KMS-11 (cell line): ENCODE results near the gene QSER1.

Experiments used
- H2AFZ ChIP-seq: fragments of 200-600 bp; sonication (generic); 2 replicates; pipeline ENCODE4 v1.6.1; 2016; ENCODE audit warnings: antibody characterized with exemption, mixed run types, low read depth
- H3K27ac ChIP-seq: fragments of 200-600 bp; sonication (generic); 2 replicates; pipeline ENCODE4 v1.6.1; 2016; ENCODE audit warnings: mild to moderate bottlenecking, mixed run types
- H3K27me3 ChIP-seq: fragments of 200-600 bp; sonication (generic); 2 replicates; pipeline ENCODE4 v1.6.1; 2017; ENCODE audit warnings: mild to moderate bottlenecking, low read depth, mixed run types, moderate library complexity; ENCODE audit not compliant: insufficient read depth
- H3K36me3 ChIP-seq: fragments of 200-600 bp; sonication (generic); 2 replicates; pipeline ENCODE4 v1.6.1; 2017; ENCODE audit warnings: mild to moderate bottlenecking, mixed run types; ENCODE audit not compliant: insufficient read depth
- H3K4me1 ChIP-seq: fragments of 200-600 bp; sonication (generic); 2 replicates; pipeline ENCODE4 v1.6.1; 2016; ENCODE audit warnings: mild to moderate bottlenecking, low read depth, mixed run types; ENCODE audit not compliant: poor library complexity, severe bottlenecking
- H3K4me2 ChIP-seq: fragments of 200-600 bp; sonication (generic); 2 replicates; pipeline ENCODE4 v1.7.0; 2016; ENCODE audit warnings: mild to moderate bottlenecking, mixed run types
- H3K4me3 ChIP-seq: fragments of 200-600 bp; sonication (generic); IDR thresholded peaks from 2 replicates; pipeline ENCODE4 v1.6.1; 2017; ENCODE audit warnings: low read depth, low read length, mixed read lengths; ENCODE audit not compliant: insufficient read depth
- H3K79me2 ChIP-seq: fragments of 200-600 bp; sonication (generic); 2 replicates; pipeline ENCODE4 v1.6.1; 2016; ENCODE audit warnings: low read depth, mixed run types; ENCODE audit not compliant: insufficient read depth
- H3K9ac ChIP-seq: fragments of 200-600 bp; sonication (generic); 2 replicates; pipeline ENCODE4 v1.6.1; 2016; ENCODE audit warnings: mild to moderate bottlenecking, mixed run types
- H4K20me1 ChIP-seq: fragments of 200-600 bp; sonication (generic); 2 replicates; pipeline ENCODE4 v1.6.1; 2016; ENCODE audit warnings: mild to moderate bottlenecking, mixed run types; ENCODE audit not compliant: insufficient read depth
- TF ChIP-seq, protein P1 (sequence below): fragments of 200-600 bp; sonication (generic); conservative IDR thresholded peaks from 2 replicates; pipeline ENCODE4 v1.6.1; 2017; ENCODE audit warnings: low read depth, mild to moderate bottlenecking, antibody characterized with exemption, low read length, moderate library complexity, mixed read lengths

QSER1 gene

GRCh38 chr11:32894149-32894827 lies 1.7 kb downstream of the QSER1 start:
- Histone ChIP-seq H3K36me3 (no peaks in the 10 kb centered on the region), H3K4me1 (peaks cover 41% of the 10 kb centered on the region), H3K9ac (peak overlapping the region; percentile 95), H3K4me2 (peak overlapping the region; percentile 74), H4K20me1 (peaks cover 16% of the 10 kb centered on the region; the same call in 1 of the 2 replicates), H3K27ac (peak overlapping the region; percentile 84), H3K4me3 (no peak overlapping the region), H3K27me3 (no peaks in the 10 kb centered on the region), H2AFZ (peak overlapping the region; percentile 27; the same call in 1 of the 2 replicates), H3K79me2 (peaks cover 56% of the 10 kb centered on the region)
- TF ChIP-seq, protein P1, sequence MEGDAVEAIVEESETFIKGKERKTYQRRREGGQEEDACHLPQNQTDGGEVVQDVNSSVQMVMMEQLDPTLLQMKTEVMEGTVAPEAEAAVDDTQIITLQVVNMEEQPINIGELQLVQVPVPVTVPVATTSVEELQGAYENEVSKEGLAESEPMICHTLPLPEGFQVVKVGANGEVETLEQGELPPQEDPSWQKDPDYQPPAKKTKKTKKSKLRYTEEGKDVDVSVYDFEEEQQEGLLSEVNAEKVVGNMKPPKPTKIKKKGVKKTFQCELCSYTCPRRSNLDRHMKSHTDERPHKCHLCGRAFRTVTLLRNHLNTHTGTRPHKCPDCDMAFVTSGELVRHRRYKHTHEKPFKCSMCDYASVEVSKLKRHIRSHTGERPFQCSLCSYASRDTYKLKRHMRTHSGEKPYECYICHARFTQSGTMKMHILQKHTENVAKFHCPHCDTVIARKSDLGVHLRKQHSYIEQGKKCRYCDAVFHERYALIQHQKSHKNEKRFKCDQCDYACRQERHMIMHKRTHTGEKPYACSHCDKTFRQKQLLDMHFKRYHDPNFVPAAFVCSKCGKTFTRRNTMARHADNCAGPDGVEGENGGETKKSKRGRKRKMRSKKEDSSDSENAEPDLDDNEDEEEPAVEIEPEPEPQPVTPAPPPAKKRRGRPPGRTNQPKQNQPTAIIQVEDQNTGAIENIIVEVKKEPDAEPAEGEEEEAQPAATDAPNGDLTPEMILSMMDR, result no peak

GRCh38 chr11:32894921-32895320 lies 2.3 kb downstream of the QSER1 start:
- Histone ChIP-seq H2AFZ (no peak overlapping the region), H3K4me2 (peak overlapping the region; percentile 74), H3K27ac (peak overlapping the region; percentile 84; the same call in 1 of the 2 replicates), H3K27me3 (no peaks in the 10 kb centered on the region), H3K4me3 (no peak overlapping the region), H3K4me1 (peaks cover 48% of the 10 kb centered on the region), H3K9ac (peak overlapping the region; percentile 95; the same call in 1 of the 2 replicates), H3K79me2 (peaks cover 62% of the 10 kb centered on the region), H4K20me1 (peaks cover 22% of the 10 kb centered on the region), H3K36me3 (no peaks in the 10 kb centered on the region)
- TF ChIP-seq, protein P1, result no peak

DNA sequence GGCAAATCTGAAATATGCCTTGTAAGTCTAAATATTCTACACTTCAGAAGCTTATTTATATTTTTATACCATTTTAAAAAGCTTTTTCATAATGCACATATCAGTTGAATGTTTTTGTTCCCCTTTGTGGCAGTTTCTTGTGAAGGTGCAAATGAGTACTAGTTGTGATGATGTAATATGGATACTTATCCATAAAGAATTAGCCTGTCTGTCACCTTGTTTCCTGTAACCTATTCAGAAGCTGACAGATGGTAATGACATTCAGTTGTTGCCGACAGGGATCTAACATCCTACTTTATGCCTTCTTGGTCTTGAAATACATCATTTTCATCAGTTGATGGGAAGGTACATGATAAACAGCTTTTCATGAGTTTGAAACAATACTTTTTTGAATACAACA lies 2.9 kb downstream of the QSER1 start:
- peaks cover 24% of the 10 kb centered on the region for H4K20me1 ChIP-seq
- no peak overlapping the region for H3K27ac ChIP-seq
- no peak overlapping the region for H2AFZ ChIP-seq
- no peaks in the 10 kb centered on the region for H3K27me3 ChIP-seq
- TF ChIP-seq, protein P1, result no peak
- peaks cover 67% of the 10 kb centered on the region for H3K79me2 ChIP-seq
- no peaks in the 10 kb centered on the region for H3K36me3 ChIP-seq
- peaks cover 51% of the 10 kb centered on the region for H3K4me1 ChIP-seq
- H3K4me2 ChIP-seq, result peak overlapping the region; percentile 74; the same call in 1 of the 2 replicates
- H3K9ac ChIP-seq, result no peak overlapping the region
- no peak overlapping the region for H3K4me3 ChIP-seq

- TF ChIP-seq, protein P1, result no peak
- Histone ChIP-seq H3K36me3 (no peaks in the 10 kb centered on the region), H3K4me2 (no peak overlapping the region), H3K79me2 (peaks cover 82% of the 10 kb centered on the region), H2AFZ (no peak overlapping the region), H3K27ac (no peak overlapping the region), H3K4me1 (peaks cover 42% of the 10 kb centered on the region), H3K4me3 (no peak overlapping the region), H4K20me1 (peaks cover 24% of the 10 kb centered on the region), H3K27me3 (no peaks in the 10 kb centered on the region), H3K9ac (no peak overlapping the region)
Observed at GRCh38 chr11:32897103-32897502, 4.5 kb downstream of the QSER1 start.
